22Rv1 (cell line): Measurements from ENCODE around the gene BEGAIN.

Experiments
- H3K27ac ChIP-seq: fragments of 450-650 bp; 2 replicates; pipeline ENCODE4 v1.5.1; 2017
- ZFX ChIP-seq: fragments of 450-650 bp; IDR thresholded peaks from 2 replicates; pipeline ENCODE4 v1.6.1; 2017; ENCODE audit warnings: antibody characterized with exemption, borderline replicate concordance
- TF ChIP-seq, protein P1 (sequence below): fragments of 450-650 bp; IDR thresholded peaks from 2 replicates; pipeline ENCODE4 v1.5.1; 2017; ENCODE audit warnings: mild to moderate bottlenecking

BEGAIN gene

DNA sequence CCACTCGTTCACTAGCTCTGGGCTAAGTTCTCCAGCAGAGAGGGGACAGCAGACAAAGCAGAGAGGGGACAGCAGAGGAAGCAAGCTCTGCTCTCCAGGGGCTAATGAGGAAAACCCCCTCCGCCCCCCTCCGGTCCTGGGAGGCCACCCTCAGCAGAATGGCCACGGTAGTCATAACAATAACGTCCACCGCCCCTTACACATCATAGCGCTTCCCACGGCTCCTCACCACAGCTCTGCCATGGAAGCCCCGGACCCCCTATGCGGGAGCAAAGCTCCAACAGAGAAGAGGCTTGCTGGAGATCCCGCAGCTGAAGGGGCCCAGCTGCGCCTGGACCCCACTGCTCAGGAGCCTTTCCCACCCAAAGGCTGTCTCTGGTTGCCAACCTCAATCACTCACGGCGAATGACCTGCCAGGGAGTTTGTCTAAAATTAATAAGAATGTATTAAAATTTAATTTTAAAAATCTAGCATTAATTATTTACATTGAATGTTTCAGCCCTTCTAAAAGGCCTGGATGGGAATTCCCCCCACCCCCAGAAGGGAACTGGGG, 17.4 kb downstream of the BEGAIN start:
- TF ChIP-seq, protein P1, sequence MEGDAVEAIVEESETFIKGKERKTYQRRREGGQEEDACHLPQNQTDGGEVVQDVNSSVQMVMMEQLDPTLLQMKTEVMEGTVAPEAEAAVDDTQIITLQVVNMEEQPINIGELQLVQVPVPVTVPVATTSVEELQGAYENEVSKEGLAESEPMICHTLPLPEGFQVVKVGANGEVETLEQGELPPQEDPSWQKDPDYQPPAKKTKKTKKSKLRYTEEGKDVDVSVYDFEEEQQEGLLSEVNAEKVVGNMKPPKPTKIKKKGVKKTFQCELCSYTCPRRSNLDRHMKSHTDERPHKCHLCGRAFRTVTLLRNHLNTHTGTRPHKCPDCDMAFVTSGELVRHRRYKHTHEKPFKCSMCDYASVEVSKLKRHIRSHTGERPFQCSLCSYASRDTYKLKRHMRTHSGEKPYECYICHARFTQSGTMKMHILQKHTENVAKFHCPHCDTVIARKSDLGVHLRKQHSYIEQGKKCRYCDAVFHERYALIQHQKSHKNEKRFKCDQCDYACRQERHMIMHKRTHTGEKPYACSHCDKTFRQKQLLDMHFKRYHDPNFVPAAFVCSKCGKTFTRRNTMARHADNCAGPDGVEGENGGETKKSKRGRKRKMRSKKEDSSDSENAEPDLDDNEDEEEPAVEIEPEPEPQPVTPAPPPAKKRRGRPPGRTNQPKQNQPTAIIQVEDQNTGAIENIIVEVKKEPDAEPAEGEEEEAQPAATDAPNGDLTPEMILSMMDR, result no peak
- H3K27ac ChIP-seq, result no peak overlapping the region

DNA sequence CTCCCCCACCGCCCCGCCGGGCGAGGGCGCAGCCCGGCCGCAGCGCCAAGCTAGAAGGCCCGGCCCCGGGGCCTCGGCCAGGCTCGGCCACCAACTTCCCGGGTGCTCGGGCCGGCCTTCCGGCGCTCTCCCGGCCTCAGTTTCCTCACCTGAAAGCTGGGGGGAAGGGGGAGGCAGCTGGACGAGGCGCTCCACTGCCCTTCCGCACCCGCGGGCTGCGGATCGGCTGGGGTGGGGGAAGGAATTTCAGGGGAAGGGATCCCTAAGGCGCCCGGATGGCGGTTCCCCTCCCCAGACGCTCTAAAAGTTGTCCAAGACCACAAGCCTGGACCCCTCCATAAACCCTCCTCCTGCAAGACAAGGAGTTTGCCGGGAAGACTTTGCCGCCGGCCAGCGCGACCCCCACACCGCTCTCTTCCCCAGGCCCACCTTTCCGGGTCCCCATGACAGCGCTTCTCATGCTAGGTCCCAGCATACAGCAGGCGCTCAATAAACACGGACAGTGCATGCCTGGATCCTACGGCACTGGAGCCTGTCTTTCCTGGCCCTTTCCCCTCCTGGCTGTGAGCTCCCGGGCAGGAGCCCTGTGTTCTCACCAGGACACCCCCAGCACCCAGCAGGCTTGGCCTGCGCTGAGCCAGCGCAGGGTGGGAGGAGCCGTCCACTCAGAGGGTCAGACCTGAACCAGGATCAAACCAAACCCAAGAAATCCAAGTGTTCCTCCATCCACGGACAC, 18.1 kb downstream of the BEGAIN start:
- TF ChIP-seq, protein P1, result no peak
- no peak for TF ChIP-seq ZFX
- no peak overlapping the region for H3K27ac ChIP-seq

DNA sequence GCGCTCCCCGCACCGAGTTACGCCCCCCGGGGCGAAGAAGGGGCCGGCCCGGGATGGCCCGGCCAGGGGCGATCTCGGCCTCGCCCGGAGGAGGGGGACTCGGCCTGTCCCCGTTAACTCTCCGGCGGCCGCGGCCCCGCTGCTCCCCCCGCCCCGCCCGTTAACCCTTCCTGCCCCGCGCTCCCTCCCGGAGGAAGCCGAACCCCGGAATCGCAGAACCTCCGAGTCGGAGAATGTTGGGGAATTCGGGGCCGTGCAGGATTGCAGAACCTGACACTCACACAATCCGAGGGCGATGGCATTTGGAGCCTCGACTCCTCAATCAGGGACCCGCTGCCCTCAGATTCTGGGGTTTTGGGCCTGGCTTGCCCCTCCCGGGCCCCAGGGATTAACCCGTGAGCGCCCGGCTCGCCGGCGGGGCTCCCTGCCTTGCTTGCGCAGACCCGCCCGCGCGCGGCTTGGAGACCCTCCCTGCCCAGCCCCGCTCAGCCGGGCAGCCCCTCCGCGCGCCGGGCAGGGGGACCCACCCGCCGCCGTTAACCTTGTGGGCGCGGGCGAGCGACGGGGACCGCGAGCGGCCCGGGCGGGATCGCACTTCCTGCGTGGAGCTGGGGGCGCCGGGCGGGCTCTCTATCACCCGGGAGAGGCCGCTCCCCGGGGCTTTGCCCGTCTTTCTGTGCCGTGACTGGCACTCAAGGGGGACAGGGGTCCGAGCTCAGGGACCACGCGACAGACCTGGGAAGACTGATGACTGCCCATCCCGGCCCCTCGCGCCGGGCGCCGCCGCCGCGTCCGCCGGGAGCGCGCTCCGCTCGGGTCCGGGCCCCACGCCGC, 18.8 kb downstream of the BEGAIN start:
- no peak for TF ChIP-seq ZFX
- TF ChIP-seq, protein P1, result no peak
- H3K27ac ChIP-seq, result no peak overlapping the region

DNA sequence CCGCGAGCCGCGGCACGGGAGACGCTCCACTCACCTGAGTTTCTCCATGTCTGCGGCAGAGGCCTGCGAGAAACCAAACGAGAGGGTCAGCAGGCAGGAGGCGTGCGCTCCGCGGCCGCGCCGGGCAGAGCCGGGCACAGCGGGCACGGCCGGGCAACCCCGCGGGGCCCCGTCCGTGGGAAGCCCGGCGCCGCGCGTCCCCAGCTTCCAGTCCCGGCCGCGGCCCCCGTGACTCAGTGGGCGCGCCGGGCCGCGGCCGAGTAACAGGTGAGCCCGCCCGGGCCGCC, 19.4 kb downstream of the BEGAIN start:
- no peak overlapping the region for H3K27ac ChIP-seq
- no peak for TF ChIP-seq ZFX
- TF ChIP-seq, protein P1, result no peak

DNA sequence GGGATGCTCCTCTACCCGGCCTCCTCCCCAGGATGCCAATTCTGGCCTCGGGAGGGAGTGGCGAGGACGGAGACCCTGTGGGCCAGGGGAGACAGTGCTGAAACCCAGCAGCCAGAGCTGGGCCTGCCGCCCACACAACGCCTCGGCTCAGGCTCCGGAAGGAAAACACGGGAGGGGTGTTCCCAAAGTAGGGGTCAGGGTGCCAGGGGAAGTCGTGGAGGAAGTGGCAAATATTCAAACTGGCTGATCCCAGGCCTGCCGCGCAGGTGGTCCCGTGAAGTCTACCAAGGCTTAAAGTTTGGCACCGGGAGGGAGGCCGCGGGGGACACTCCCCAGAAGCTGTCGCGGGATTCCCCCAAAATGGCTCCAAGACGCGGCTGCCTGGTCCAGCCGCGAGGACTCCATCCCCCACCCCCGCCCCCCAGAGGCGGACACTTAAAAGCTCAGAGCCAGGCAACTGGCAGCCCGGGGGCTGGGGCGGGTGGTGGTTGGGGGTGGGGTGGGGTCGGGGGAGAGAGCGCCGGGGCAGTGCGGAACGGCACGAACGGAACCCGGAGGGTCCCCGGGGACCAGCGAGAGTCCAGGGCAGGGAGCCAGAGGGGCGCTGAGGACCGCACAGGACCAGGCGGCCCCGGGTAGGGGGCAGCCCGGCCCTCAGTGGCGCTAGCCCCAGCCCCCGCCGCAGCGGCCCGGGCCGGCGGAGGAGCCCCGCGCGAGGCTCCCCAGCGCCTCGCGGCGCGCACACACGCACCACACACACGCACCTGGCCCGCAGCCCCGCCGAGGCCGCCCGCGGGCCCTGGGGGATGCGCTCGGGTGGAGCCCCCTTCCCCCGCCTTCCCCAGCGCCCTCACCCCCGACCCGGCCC, 20.0 kb downstream of the BEGAIN start:
- TF ChIP-seq, protein P1, result no peak
- no peak for TF ChIP-seq ZFX
- H3K27ac ChIP-seq, result no peak overlapping the region

DNA sequence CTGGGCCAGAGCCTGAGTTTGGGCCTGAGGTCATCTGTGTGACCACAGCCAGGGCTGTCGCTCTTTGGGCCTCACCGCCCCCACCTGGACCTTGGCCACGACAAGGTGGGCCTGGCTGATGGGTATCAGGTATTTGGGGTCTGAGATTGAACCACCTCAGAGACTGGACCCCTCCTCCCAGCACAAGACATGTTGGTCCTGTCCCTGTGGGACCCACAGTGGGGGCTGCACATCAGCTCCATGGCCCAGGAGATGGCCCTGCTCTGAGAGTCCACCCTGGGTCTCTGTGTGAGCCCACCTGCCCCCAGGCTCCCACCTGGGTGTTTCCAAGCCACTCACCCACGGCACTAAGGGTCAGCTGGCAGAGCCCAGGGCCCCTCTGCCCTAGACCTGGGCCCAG, 20.6 kb downstream of the BEGAIN start:
- TF ChIP-seq ZFX, result no peak
- H3K27ac ChIP-seq, result no peak overlapping the region

DNA sequence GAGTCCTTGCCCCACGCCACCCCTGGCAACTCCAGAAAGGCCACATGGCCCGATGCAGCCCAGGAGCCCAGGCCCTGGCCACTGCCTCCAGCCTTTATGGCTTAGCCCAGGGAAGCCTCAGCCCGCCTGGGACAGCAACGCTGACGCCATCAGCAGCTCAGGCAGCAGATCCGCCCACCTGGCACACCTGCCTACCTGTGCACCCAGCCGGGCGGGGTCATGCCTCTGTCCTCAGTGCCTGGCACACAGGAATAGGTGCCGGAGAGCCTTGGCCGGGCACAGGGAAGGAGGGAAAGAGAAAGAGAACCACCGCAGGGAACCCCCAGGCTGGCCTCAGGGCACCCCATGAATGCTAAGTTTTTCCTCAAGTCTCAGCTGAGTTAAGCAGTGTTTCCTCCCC, 21.1 kb downstream of the BEGAIN start:
- H3K27ac ChIP-seq, result no peak overlapping the region
- TF ChIP-seq, protein P1, result no peak
- no peak for TF ChIP-seq ZFX
